HT-29 (cell line): Measurements from ENCODE around the gene QSER1. TPM values are rescaled to one million over a fixed set of nuclear protein-coding genes. Genes with fewer than 3 reads are reported as not detected.
"Not testable (repeated sequence)": the region's sequence is repeated elsewhere in the genome, so short reads cannot be mapped to it uniquely, and the experiment has no call there.

Source experiments
- DNase-seq: peaks from one replicate; pipeline ENCODE4 v3.0.0-alpha.2; 2015; ENCODE audit warnings: low spot score
- total RNA-seq: library from RNA; depleted of rRNA; stranded (reverse); fragments of >200 nt; shearing (Covaris generic); gene quantifications from 2 replicates; pipeline ENCODE4 v1.2.3, GENCODE V29; 2014

Gene QSER1
- total RNA-seq, 1 experiment from 2014 or later: 11.4 TPM

- DNase-seq: no peak
Measured at GRCh38 chr11:32932196-32932595, 39.6 kb downstream of the QSER1 start.

GRCh38 chr11:32935462-32936029 is 42.9 kb downstream of the QSER1 start:
- no peak for DNase-seq

GRCh38 chr11:32936178-32936577 is 43.6 kb downstream of the QSER1 start:
- DNase-seq: not testable (repeated sequence)

DNA sequence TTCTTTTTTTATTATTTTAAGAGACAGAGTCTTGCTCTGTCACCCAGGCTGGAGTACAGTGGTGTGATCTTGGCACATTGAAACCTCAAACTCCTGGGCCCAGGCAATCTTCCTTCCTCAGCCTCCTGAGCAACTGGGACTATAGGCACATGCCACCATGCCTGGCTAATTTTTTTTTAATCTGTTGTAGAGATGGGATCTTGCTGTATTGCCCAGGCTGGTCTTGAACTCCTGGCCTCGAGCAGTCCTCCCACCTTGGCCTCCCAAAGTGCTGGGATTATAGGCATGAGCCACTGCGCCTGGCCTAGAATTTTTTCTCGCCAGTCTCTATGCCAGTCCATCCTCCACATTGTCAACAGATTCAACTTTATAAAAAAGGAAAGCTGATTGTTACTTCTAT is 44.7 kb downstream of the QSER1 start:
- not testable (repeated sequence) for DNase-seq

DNA sequence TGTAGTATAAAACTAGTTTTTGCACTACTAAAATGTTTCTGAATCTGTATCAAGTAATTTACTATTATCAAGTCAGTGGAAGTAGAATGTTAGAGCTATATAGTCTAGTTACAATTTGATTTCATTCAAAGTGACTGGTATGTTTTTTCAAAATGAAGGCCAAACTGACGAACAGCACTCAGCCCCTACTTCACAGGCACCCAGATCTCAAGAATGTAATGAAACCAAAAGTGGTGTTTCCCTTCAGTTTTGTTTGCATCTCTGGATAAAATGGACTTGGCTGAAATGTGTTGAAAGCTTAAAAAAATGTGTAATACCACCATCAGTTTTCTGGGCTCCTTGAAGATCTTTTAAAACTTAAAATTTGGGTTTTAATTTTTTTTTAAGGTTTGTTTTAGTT is 46.4 kb downstream of the QSER1 start:
- DNase-seq: no peak

DNA sequence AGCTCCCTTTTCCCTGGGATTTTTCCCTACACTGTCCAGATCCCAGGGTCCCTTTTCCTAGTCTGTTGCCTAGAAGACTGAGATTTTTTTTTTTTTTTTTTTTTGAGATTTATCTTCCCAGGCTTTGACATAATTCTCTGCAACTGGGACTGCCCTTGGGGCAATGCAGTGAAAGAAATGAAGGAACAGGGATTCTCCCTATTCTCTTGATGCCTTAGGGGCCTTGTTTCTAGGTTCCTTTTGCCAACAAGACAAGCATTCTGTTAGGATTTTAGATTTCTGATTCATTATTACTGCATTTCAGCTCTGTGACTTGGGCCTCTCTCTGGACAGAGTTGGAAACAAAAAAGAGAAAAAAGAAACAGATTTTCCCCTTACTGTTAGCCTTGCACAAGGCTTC is 47.3 kb downstream of the QSER1 start:
- DNase-seq: no peak

GRCh38 chr11:32940865-32941264 is 48.3 kb downstream of the QSER1 start:
- no peak for DNase-seq

DNA sequence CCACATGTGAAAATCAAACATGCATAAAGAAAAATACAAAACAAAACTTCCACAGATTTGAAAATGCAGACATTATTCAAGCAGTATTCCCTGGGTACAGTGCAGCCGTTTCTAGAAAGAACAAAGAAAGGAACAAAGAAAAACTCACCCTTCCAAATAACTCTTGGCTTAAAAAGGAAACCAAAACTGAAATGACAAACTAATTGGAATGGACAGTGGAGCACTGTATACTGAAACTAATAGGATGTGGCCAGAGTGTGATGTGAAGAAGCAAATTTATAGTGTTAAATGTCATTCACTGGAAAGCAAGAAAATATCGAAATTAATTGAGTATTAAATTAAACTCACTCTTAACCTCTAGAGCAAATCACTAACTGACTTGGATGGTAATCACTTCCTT is 55.4 kb downstream of the QSER1 start:
- no peak for DNase-seq

- DNase-seq: no peak
Measured at GRCh38 chr11:32949739-32950138, 57.1 kb downstream of the QSER1 start.

DNA sequence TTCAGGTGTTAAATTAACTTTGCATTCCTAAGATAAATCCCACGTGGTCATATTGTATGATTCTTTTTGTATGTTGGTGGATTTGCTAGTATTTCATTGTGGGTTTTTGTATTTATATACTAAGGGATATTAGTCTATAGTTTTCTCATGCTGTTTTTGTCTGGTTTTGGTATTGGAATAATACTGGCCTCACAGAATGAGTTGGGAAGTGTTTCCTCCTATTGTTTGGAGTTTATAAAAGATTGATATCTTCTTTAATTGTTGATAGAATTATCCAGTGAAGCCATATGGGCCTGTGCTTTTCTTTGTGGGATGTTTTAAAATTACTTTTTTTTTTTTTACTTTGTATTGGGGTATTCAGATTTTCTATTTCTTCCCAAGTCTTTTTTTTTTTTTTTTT is 59.8 kb downstream of the QSER1 start:
- no peak for DNase-seq

DNA sequence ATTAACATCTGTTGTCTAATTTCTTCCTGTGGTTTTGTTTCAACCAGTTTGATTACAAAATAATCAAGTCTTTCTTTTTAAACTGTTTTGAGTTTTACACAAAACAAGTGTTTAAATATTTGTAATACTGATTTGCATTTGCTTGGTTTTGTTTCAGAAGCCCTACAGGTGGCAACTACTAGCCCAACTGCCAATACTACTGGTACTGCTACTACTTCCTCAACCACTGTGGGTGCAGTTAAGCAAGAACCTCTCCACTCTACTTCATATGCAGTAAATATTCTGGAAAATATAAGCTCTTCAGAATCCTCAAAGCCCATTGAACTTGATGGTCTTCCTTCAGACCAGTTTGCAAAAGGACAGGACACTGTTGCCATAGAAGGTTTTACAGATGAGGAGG is 61.1 kb downstream of the QSER1 start:
- no peak for DNase-seq

DNA sequence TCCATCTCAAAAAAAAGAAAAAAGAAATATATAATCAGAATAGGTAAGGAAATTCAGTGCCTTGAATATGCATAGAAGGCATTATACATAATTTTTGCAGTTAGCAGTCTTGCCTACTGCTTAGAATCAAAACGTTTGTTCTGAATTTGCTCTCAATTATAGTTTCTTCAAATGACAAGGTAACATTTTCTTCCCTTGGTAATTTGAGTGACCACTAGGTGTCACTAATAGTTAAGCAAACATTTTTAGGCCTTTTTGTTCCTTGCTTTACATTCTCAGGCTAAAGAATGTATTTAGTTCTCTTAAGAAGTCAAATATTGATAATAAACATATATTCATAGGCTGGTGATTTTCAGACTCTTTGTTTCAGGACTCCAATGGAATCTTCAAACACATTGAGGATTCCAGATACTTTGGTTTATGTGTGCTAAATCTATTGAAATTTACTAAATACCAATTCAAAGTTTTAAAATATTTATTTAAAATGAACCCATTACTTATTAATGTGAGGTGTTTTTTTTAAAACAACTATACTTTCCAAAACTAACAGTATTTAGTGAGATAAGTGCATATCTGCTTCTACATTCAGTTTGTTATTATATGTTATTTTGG is 68.0 kb downstream of the QSER1 start:
- DNase-seq: peak; percentile 77

DNA sequence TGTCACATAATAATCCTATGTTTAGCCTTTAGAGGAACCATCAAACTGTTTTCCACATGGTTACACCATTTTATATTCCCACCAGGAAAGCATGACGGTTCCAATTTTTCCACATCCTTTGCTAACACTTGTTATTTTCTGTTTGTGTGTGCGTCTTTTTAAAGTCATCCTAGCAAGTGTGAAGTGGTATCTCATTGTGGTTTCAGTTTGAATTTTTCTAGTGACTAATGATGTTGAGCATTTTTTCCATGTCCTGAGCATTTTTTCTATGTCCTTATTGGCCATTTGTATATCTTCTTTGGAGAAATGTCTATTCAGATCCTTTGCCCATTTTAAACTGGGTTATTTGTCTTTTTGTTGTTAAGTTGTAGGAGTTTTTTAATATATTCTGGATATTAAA is 69.4 kb downstream of the QSER1 start:
- DNase-seq: no peak

DNA sequence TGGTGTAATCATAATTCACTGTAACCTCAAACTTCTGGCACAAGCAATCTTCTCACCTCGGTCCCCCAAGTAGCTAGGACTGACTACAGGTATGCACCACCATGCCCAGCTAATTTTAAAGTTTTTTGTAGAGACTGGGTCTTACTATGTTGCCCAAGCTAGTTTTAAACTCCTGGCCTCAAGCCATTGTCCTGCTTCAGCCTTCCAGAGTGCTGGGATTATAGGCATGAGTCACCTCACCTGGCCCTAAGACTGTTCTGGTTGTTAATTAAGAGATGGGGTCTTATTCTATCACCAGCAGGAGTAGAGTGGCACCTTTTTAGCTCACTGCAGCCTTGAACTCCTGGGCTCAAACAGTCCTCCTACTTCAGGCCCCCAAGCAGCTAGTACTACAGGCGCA is 71.1 kb downstream of the QSER1 start:
- DNase-seq: no peak

GRCh38 chr11:32968541-32968940 is 75.9 kb downstream of the QSER1 start:
- DNase-seq: no peak

DNA sequence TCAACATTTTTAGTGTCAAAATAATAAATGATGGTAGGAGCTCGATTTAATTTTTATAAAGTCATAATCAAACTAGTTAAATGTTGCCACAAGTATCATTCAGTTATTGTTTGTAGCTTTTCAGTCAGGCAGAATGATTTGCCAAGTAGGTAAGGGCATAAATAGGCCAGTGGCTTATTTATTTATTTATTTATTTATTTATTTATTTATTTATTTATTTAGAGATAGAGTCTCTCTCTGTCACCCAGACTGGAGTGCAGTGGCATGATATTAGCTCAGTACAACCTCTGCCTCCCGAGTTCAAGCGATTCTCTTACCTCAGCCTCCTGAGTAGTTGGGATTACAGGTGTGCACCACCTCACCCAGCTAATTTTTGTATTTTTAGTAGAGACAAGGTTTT is 79.6 kb downstream of the QSER1 start:
- DNase-seq: not testable (repeated sequence)

DNA sequence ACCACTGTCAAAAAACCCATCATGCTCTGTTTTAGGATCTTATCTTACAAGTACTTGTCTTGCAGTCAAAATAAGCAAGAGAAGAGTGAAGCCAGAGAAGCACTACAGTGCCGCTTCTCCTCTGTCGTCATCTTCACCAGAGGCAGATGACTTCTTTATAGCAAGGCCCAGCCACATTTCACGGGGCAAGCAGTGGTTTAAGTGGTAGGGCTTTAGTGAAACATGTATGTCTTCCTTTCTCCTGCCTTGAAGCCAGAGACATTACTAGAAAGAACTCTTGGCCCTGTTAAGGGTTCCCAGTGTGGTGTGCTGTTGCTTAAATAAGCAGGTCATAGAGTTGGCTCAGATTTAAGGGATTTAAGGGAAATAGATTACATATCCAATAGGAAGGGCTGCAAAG is 80.2 kb downstream of the QSER1 start:
- no peak for DNase-seq

- DNase-seq: no peak
Measured at GRCh38 chr11:32982626-32983025, 90.0 kb downstream of the QSER1 start.

GRCh38 chr11:32983506-32983905 is 90.9 kb downstream of the QSER1 start:
- no peak for DNase-seq

- no peak for DNase-seq
Measured at GRCh38 chr11:32985600-32985999, 93.0 kb downstream of the QSER1 start.

- DNase-seq: no peak
Measured at GRCh38 chr11:32987851-32988250, 95.2 kb downstream of the QSER1 start.

DNA sequence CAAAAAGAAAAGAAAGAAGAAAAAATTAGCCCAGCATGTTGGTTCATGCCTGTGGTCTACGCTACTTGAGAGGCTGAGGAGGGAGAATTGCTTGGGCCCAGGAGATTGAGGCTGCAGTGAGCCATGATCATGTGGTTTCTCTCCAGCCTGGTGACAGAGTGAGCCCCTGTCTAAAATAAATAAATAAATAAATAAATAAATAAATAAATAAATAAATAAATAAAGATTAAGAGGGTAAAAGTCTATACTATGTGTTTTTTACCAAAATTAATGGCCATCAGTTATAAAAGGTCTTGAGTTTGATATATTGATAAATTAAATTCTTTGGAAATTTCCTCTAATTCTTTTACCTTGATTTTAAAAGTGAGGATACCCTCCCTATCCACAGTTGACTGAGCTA is 97.9 kb downstream of the QSER1 start:
- no peak for DNase-seq

GRCh38 chr11:32991427-32991826 is 98.8 kb downstream of the QSER1 start:
- DNase-seq: no peak

- no peak for DNase-seq
Measured at GRCh38 chr11:32991898-32992297, 99.3 kb downstream of the QSER1 start.
